Esophagus muscularis mucosa (tissue), 4 donors: ENCODE results near the gene AKAP9. TPM values are rescaled to one million over a fixed set of nuclear protein-coding genes. Genes with fewer than 3 reads are reported as not detected.

Experiments used
- DNase-seq: peaks from one replicate; pipeline ENCODE4 v3.0.0-alpha.2; 2017; ENCODE audit errors: extremely low spot score
- H3K27ac ChIP-seq, 4 donors: fragments of 200-600 bp; sonication (generic); replicated peaks in 1 of 4; 1 replicate in 3 of 4; 2 replicates in 1 of 4; pipeline ENCODE4 v1.5.1; 2016 to 2019; ENCODE audit warnings: mild to moderate bottlenecking in 1 of 4
- H3K27me3 ChIP-seq, 4 donors: fragments of 200-600 bp; sonication (generic); one replicate each; pipeline versions ENCODE4 v1.5.1 to v1.6.0; 2016 to 2019
- H3K36me3 ChIP-seq, 4 donors: fragments of 200-600 bp; sonication (generic); one replicate each; pipeline ENCODE4 v1.5.1; 2016 to 2019
- H3K4me1 ChIP-seq, 4 donors: fragments of 200-600 bp; sonication (generic); one replicate each; pipeline ENCODE4 v1.5.1; 2016 to 2019
- H3K4me3 ChIP-seq, 4 donors: fragments of 200-600 bp; sonication (generic); 1 replicate in 2 of 4; 2 replicates in 2 of 4; pipeline ENCODE4 v1.5.1; 2016 to 2019; ENCODE audit warnings: mild to moderate bottlenecking in 4 of 4, moderate library complexity in 1 of 4
- H3K9me3 ChIP-seq, 4 donors: fragments of 200-600 bp; sonication (generic); 1 replicate in 3 of 4; 2 replicates in 1 of 4; pipeline ENCODE4 v1.5.1; 2016 to 2019
- EP300 ChIP-seq: sonication (generic); formaldehyde crosslinking; IDR thresholded peaks from one replicate; pipeline ENCODE4 v1.6.1; 2017; ENCODE audit warnings: antibody characterized with exemption
- POLR2A ChIP-seq: fragments of 450-650 bp; IDR thresholded peaks from one replicate; pipeline ENCODE4 v1.6.1; 2017; ENCODE audit warnings: antibody characterized with exemption, moderate library complexity, mild to moderate bottlenecking, low read depth
- POLR2AphosphoS5 ChIP-seq, 2 donors: sonication (generic); formaldehyde crosslinking; IDR thresholded peaks; one replicate each; pipeline ENCODE4 v1.6.1; 2017; ENCODE audit warnings: antibody characterized with exemption in 2 of 2
- WGBS: methylation state at CpG from one replicate; pipeline ENCODE4 v1.1.5; 2018; 5-methylcytosine and 5-hydroxymethylcytosine counted together
- intact Hi-C: fragments of 100-400 bp; cut with DNase I; formaldehyde crosslinking; loops from one replicate; pipeline ENCODE4 v1.15.1; 2023
- total RNA-seq, 4 donors: library from RNA; depleted of rRNA; stranded (reverse); fragments of >200 nt; gene quantifications; one replicate each; pipeline versions ENCODE4 v1.1.0 to v1.2.1, GENCODE V29; 2016
- TF ChIP-seq, protein P1 (sequence below), 3 experiments: fragments of 200-600 bp in 2 of 3; fragments of 450-650 bp in 1 of 3; sonication (generic) in 2 of 3; IDR thresholded peaks; one replicate each; pipeline ENCODE4 v1.5.1; 2017 to 2019; ENCODE audit warnings: antibody characterized with exemption in 3 of 3, mild to moderate bottlenecking in 2 of 3, moderate library complexity in 1 of 3

Gene AKAP9
- total RNA-seq, 4 donors from 2014 or later: 33.6 to 60.2 (median 39.3) TPM

DNA sequence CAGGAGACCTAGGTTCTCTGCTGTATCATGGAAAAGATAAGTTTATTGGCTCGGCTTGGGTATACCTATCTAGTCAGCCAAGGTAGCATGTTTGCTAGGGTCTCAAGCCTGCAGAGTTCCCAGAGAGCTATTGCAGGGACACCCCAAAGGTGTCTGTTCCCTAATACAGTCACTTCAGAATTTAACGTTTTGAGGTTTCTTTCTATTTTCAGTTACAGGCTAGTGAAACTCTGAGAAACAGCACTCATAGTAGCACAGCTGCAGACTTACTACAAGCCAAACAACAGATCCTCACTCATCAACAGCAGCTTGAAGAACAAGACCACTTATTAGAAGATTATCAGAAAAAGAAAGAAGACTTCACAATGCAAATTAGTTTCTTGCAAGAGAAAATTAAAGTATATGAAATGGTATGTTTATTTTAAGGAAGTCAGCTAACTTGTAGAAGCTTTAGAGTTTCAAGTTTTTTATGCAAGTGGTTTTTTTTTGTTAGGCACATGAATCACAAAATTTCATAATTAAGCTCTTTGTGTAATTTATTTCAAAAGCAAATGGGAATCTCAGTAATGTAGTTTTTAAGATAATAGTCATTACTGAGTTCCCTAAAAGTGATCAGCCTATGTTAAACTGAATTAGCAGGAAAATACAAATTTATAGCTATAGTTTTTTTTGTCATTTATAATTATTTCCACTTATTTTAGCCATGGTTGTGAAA is 54.9 kb downstream of the AKAP9 start:
- Histone ChIP-seq H3K4me1 (no peaks in the 10 kb centered on the region), H3K27ac (no peak overlapping the region), H3K36me3 (peaks cover 25 to 74% (median 43%) of the 10 kb centered on the region in 4 donors), H3K4me3 (no peak overlapping the region), H3K9me3 (no peaks in the 10 kb centered on the region), H3K27me3 (no peaks in the 10 kb centered on the region)
- TF ChIP-seq POLR2AphosphoS5 (IDR thresholded peaks at IDR 0.05): no peak
- TF ChIP-seq EP300: no peak
- TF ChIP-seq, protein P1, sequence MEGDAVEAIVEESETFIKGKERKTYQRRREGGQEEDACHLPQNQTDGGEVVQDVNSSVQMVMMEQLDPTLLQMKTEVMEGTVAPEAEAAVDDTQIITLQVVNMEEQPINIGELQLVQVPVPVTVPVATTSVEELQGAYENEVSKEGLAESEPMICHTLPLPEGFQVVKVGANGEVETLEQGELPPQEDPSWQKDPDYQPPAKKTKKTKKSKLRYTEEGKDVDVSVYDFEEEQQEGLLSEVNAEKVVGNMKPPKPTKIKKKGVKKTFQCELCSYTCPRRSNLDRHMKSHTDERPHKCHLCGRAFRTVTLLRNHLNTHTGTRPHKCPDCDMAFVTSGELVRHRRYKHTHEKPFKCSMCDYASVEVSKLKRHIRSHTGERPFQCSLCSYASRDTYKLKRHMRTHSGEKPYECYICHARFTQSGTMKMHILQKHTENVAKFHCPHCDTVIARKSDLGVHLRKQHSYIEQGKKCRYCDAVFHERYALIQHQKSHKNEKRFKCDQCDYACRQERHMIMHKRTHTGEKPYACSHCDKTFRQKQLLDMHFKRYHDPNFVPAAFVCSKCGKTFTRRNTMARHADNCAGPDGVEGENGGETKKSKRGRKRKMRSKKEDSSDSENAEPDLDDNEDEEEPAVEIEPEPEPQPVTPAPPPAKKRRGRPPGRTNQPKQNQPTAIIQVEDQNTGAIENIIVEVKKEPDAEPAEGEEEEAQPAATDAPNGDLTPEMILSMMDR (IDR thresholded peaks at IDR 0.05): no peak
- DNase-seq: no peak
- intact Hi-C loops: no loop called here
- 67% methylated on average over 2 of the region's 2 CpGs for WGBS

- H3K4me3 ChIP-seq: no peak overlapping the region
- no peak for DNase-seq
- peaks cover 13 to 64% (median 33%) of the 10 kb centered on the region in 4 donors for H3K36me3 ChIP-seq
- intact Hi-C loops: no loop called here
- no peak overlapping the region for H3K27ac ChIP-seq
- no peaks in the 10 kb centered on the region for H3K9me3 ChIP-seq
- WGBS: 95% methylated on average over 2 of the region's 2 CpGs
- TF ChIP-seq, protein P1 (IDR thresholded peaks at IDR 0.05): no peak
- no peak for TF ChIP-seq POLR2AphosphoS5 (IDR thresholded peaks at IDR 0.05)
- no peaks in the 10 kb centered on the region for H3K4me1 ChIP-seq
- H3K27me3 ChIP-seq: no peaks in the 10 kb centered on the region
Observed at GRCh38 chr7:91999631-92000565, 59.2 kb downstream of the AKAP9 start.

GRCh38 chr7:92002720-92003119 is 62.1 kb downstream of the AKAP9 start:
- TF ChIP-seq POLR2A: no peak
- no peak for TF ChIP-seq EP300
- H3K9me3 ChIP-seq: no peaks in the 10 kb centered on the region
- no peak for DNase-seq
- no peaks in the 10 kb centered on the region for H3K4me1 ChIP-seq
- H3K27me3 ChIP-seq: no peaks in the 10 kb centered on the region
- H3K27ac ChIP-seq: no peak overlapping the region
- 97% methylated on average over 1 of the region's 1 CpG for WGBS
- no peak overlapping the region for H3K4me3 ChIP-seq
- H3K36me3 ChIP-seq: peaks cover 0 to 53% (median 28%) of the 10 kb centered on the region in 4 donors
- intact Hi-C loops: no loop called here

- H3K4me1 ChIP-seq: no peaks in the 10 kb centered on the region
- WGBS: 95% methylated on average over 2 of the region's 2 CpGs
- TF ChIP-seq EP300 (no peak), POLR2A (no peak), POLR2AphosphoS5 (IDR thresholded peaks at IDR 0.05) (no peak)
- TF ChIP-seq, protein P1 (IDR thresholded peaks at IDR 0.05): no peak
- no peaks in the 10 kb centered on the region for H3K27me3 ChIP-seq
- H3K36me3 ChIP-seq: peaks cover 0 to 43% (median 25%) of the 10 kb centered on the region in 4 donors
- H3K4me3 ChIP-seq: no peak overlapping the region
- DNase-seq: no peak
- no peaks in the 10 kb centered on the region for H3K9me3 ChIP-seq
- H3K27ac ChIP-seq: no peak overlapping the region
- intact Hi-C loops: no loop called here
Observed at GRCh38 chr7:92006046-92006445, 65.4 kb downstream of the AKAP9 start.

- TF ChIP-seq, protein P1 (IDR thresholded peaks at IDR 0.05): no peak
- TF ChIP-seq EP300: no peak
- no peak for TF ChIP-seq POLR2AphosphoS5 (IDR thresholded peaks at IDR 0.05)
- no peak for TF ChIP-seq POLR2A
- no peak for DNase-seq
- intact Hi-C loops: no loop called here
- H3K27me3 ChIP-seq: no peaks in the 10 kb centered on the region
- peaks cover 0 to 57% (median 35%) of the 10 kb centered on the region in 4 donors for H3K36me3 ChIP-seq
- no peak overlapping the region for H3K27ac ChIP-seq
- H3K4me1 ChIP-seq: no peaks in the 10 kb centered on the region
- no peak overlapping the region for H3K4me3 ChIP-seq
- 100% methylated on average over 5 of the region's 5 CpGs for WGBS
- H3K9me3 ChIP-seq: no peaks in the 10 kb centered on the region
Observed at GRCh38 chr7:92010215-92010614, 69.6 kb downstream of the AKAP9 start.
